CD4-positive, alpha-beta T cell treated with Interleukin-17A for 1 hour (primary cell): ENCODE measurements around the gene ING5.
"Not testable (repeated sequence)": the region's sequence is repeated elsewhere in the genome, so short reads cannot be mapped to it uniquely, and the experiment has no call there.

Source experiments
- DNase-seq: peaks from one replicate; pipeline ENCODE4 v3.0.0-alpha.2; 2020

ING5 gene

DNA sequence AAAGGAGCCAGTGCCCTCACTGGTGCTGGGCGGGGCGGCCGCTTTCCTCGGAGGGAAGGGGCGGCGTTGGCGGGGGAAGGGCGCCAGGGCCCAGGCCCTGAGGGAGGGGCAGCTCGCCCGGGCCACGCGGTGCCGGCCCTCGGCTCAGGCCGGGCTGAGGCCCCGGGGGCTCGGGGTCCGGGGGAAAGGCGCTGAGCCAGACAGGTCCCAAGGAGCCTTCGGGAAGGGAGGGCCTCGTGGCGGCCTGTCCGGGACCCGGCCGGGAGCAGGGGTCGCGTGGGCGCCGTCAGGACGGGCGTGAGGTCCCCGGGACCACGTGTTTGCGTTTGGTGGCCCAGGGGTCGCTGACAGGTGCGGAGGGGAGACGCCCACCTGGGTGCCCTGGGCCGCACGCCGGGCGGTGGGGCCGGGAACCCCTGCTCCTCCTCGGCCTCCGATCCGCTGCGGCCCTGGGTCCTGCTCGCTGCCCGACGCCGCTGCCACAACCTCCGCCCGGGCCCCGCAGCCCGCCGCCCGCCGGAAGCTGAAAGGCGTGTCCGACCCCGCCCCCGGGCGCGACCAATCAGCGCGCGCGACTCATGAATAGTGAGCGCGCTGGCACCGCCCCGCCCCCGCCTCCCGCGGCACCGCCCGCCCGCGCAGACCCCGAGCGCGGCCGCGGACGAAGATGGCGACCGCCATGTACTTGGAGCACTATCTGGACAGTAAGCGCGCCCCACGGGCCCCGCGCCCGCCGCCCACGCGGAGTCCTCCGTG, at the start of gene ING5:
Gene ING5 (plus strand): TSS at position 641 of the 756 bp plus-strand sequence. CDS start 27 bp downstream, at position 668.
- DNase-seq: peak; percentile 95

DNA sequence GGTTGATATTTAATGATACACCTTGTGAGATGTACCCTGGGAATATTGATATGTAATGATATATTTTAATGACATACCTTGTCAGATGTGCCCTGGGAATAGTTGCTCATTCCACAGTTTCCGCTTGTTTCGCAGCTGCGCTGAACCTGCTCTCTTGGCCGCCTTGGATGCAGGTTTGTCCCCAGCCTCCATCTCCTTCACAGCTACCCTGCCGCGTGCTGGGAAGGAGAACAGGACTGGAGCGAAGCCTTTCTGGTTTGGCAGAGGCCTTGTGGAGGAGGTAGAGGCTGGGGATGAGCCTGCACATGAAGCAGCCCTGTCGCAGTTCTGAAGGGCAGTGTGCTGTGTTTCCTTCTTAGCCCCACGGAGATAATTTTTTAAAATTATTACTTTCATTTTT, 49.7 kb upstream of the ING5 start:
- DNase-seq: no peak

DNA sequence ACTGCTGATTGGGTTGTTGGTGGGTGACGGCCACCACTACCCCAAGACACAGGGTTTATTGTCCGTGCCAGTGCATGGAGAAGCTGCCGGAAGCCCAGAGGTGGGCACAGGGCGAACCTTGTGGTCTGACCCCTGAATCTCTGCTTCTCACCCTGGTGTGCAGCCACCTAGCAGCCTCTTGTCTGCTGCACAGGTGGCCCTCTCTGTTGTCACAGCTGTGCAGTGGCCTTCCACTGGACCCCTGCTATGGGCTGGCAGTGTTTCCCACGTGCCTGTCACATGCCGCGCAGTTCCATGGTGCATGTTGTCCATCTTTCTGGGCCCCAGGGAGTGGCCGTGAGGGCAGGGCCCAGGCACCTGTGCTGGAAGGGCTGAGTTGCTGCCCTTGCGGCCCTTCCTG, 49.1 kb upstream of the ING5 start:
- no peak for DNase-seq

DNA sequence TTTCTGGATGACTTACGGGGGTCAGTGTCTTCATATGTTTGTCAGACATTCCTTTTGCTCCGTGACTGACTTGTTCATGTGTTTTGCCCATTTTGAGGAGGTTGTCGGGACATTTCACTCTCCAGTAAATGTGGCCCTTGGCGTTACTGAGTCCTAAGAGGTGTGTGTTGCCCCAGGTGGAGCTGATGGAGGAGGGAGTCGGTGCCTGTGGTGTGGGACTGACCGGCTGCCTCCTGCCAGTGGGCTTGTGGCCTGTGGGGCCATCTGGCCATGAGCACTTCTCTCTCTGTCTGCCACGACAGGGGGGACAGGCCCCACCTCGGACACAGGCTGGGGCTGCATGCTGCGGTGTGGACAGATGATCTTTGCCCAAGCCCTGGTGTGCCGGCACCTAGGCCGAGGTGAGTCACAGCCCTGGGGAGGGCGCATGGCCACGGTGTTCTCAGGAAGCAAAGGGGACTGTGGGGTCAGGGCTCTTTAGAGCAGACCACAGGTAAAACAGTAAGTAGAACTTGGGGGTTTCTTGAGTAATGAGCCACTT, 48.6 kb upstream of the ING5 start:
- no peak for DNase-seq

DNA sequence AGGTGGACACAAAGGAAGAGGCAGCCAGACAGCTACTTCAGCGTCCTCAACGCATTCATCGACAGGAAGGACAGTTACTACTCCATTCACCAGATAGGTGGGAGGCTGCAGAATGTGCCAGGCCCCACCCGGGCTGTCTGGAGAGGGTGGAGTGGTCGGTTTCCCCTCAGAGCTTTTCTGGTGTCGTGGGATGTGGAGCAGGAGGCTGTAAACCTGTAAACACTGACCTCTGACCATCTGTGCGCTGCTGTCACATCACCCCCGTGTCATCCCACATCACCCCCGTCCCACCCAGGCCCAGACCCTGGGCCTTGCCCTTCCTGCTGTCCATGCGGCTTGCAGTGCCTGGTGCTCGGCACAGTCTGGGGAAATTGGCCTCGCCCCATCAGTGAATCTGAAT, 47.3 kb upstream of the ING5 start:
- no peak for DNase-seq

DNA sequence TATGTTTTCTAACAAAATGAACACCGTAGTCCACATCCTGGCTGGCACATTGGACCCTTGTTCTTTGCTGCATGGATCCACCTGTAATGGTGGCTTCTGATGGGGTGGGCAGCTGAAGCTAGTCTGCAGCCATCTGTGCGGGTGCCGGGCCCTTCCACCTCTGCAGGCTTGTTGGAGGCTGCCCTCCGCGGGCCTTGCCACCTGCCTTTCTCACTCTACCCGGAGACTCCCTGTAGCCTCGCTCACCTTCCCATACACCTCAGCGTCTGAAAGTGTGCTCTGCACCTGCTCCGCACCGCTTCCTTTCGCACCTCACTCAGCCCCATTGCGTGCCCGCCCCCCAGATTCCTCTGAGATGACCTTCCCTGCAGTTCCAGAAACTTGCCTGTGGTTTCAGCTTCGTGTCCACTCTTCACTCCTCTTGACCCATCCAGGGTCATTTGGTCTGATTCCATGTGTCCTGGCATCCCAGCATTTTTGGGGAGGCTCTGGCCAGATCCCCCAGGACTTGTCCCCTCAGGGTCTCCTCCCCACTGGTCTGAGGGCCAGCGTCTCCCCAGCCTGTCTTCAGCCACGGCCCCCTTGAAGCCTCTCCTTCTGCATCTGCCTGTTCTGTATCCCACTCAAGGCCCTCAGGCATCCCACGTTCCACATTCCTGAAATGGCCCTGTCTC, 46.2 kb upstream of the ING5 start:
- no peak for DNase-seq

DNA sequence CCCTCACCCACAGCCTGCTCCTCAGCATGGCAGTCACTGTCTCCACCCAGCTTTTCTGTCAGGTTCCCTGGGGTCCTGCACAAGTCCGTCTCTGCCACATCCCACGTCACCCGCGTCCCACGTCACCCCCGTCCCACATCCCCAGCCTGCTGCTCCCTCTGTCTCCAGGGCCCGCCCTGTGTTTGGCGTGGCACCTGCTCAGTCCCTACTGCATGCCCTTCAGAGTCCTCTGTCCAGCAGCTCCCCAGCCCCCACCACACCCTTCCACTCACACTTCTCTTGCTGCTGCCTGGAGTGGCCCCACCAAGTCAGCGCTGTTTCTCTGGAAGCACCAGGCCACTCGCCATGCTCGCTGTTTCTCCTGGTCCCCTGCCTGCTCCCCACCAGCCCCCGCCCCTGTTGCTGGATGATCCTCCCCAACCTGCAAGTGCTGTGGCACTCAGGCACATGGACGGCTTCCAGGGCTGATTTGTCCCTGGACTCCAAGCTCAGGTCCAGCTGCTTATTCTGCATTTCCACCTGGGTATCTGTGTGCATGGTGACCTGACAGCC, 45.6 kb upstream of the ING5 start:
- no peak for DNase-seq

DNA sequence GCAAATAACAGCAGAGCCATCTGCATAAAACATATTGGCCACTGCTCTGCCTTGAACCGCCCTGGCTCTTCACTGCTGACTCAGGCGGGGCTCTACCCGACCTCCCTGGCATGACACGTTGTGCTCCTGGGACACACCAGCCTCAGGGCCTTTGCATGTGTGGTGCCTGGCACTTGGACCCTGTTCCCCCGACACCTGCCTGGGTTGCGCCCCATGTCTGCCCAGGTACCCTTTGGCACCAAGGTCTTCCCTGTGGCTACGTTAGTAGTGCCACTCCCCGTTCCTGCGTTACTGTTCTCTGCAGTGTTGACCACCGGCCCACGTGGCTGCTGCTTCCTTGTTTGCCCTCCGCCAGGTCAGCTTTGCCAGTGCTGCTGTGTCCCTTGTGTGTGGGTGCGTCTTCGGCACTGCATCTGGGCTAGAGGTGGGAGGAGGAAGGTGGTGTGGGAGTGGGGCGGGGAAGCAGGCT, 44.0 kb upstream of the ING5 start:
- no peak for DNase-seq

DNA sequence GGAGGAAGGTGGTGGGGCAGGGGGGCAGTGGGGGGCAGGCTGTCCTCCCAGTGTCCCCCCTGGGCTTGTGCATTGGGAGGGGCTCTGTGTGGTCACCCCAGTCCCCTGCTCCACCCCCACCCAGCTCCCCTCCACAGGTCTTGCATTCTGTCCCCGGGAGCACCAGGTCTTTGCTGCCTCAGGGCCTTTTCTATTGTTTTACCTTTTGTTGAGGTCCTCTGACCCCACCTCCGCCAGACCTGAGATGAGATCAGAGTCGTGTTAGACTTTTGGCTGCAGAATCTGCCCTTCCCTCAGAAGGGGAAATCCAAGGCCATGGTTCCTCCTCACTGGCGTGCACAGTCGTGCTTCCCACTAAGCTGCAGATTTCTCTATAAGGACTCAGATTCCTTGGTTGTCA, 43.5 kb upstream of the ING5 start:
- no peak for DNase-seq

DNA sequence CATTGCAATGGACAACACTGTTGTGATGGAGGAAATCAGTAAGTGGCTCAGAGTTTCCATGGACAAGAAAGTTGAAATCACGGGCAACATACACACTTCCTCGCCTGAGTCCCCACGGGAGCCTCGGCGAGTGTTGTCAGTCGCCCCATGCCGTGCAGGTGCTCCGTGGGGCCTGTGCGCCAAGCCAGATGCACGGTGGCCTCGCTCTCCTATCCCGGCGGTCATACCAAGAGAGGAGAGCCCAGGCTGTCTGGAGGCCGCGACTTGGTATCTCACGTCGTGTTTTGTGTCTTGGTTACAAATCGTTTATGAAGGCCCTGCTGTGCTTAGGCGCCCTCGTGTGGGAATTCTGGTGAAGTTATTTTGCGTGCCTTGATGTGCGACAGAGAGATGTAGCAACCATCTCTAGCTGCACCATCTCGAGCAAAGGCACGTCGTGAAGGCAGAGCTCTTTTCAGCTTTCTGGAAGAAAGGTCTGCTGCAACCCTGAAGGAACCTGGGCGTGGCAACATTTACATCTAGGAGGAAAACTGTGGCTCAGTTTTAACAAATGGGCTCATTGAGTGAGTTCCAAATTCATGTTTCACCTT, 42.6 kb upstream of the ING5 start:
- DNase-seq: peak; percentile 45

DNA sequence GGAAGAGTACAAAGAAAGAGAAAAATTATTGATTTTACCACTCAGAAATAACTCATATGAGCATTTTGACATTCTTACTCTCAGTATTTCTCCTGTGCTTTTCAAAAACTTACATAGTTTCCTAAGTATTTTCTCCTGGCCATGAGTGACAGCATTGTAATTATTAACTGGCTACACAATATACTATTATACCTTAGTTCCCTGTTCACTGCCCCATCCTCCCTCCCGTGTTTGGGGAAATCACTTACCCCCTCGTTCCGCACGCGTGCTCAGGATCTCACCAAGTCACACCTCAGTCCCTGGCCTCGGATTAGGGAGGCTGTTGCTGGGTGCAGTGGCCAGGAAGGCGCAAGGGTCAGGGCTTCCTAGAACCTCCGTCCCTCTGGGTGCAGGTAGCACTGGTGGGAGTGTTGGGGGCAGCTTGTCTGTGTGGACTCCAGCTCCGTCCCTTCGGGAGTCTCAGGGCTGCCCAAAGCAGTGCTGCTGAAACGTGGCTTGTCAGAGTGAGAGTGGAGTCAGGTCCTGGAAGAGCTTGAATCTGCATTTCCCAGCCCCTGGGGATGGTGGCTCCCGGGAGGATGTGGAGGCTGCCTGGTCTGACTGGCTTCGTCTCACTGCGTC, 41.1 kb upstream of the ING5 start:
- no peak for DNase-seq

DNA sequence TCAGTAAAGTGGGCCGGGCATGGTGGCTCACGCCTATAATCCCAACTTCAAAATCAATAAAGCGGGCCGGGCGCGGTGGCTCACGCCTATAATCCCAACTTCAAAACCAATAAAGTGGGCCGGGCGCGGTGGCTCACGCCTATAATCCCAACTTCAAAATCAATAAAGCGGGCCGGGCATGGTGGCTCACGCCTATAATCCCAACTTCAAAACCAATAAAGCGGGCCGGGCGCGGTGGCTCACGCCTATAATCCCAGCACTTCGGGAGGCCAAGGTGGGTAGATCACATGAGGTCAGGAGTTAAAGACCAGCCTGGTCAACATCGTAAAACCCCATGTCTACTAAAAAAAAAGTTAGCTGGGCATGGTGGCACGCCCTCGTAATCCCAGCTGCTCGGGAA, 39.1 kb upstream of the ING5 start:
- DNase-seq: not testable (repeated sequence)

DNA sequence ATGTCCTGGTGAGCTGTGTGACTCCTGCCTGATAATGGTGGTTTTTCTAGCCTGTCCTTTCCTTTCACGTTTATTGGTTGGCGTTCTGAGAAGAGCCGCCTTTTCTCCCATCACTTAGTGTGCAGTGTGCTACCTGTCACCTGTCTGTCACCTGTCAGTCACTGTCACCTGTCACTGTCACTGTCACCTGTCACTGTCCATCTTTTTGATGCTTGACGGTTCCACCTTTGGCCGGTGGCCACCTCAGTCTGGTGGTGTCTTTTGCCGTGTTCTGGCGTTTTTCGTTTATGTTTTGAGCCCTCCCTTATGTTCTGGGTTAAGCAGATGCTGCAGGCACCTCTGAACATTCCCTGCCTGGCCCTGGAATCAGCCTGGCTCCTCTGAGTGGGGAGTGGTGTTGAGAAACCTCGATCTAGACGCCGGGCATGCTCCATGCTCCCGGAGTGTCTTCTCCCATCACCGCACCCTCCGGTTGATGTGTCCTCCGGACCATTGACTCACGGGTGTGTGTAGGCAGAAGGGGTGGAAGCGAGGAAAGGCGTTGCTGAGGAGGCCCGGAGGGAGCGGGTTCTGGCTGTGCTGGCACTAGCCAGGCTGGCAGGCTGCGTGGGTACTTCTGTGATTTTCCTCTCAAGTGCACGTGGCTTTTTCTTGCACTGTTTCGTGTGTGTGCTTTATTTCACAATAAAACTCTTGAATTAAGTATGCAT, 36.0 kb upstream of the ING5 start:
- DNase-seq: no peak

DNA sequence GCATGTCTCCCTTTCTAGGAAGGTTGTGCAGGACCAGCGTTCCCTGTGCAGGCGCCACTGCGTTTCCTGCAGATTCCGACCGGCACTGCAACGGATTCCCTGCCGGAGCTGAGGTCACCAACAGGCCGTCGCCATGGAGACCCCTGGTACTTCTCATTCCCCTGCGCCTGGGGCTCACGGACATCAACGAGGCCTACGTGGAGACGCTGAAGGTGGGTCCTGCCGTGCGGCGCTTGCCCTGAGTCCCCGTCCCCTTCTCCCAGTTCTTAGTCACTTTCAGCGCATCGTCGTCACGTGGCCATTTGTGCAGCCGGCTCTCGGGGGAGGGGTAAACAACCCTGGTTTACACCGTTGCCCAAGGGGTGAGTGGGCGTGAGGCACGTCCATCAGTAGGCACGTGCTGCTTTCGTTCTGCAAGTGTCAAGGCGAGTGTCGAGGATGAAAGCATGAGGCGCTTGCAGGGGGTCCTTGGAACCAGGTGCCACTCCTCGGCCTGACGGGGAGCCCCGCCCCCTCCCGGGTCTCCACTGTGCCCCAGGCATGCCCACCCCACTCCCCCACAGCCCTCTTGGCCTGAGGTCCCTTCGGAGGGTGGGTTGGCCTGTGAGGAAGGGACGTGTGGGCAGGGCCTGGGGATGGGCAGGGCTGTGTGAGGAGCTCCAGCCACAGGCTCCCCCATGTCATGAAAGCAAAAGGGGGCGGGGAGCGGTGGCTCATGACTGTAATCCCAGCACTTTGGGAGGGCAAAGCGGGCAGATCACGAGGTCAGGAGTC, 35.0 kb upstream of the ING5 start:
- no peak for DNase-seq

DNA sequence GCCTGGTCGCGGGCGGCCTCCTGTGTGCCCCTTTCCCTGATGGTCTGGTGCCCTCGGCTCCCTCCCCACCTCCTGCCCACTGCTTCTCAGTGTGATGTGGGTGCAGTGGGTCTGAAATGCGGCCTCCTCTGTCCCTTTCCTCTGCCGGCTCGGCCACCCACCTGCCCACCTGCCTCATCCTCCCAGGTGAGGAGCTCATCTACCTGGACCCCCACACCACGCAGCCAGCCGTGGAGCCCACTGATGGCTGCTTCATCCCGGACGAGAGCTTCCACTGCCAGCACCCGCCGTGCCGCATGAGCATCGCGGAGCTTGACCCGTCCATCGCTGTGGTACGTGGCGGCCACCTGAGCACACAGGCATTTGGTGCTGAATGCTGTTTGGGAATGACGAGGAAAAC, 33.5 kb upstream of the ING5 start:
- DNase-seq: no peak

DNA sequence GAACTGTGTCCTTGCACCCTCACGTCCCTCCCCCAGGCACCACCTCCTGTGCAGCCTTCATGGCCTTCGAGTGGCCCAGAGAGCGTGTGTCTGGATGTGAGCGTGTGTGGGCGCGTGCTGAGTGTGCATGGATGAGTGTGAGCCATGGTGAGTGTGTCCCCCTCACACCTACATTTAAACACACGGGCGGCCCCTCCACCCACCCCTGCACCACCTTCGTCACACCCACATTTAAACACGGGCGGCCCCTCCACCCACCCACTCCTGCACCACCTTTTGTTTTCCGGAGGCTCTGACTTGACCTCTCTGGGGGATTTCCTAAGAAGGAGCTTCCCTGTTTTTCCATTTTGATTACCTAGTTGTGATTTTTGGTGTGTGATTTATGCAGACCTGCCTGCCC, 33.0 kb upstream of the ING5 start:
- no peak for DNase-seq

DNA sequence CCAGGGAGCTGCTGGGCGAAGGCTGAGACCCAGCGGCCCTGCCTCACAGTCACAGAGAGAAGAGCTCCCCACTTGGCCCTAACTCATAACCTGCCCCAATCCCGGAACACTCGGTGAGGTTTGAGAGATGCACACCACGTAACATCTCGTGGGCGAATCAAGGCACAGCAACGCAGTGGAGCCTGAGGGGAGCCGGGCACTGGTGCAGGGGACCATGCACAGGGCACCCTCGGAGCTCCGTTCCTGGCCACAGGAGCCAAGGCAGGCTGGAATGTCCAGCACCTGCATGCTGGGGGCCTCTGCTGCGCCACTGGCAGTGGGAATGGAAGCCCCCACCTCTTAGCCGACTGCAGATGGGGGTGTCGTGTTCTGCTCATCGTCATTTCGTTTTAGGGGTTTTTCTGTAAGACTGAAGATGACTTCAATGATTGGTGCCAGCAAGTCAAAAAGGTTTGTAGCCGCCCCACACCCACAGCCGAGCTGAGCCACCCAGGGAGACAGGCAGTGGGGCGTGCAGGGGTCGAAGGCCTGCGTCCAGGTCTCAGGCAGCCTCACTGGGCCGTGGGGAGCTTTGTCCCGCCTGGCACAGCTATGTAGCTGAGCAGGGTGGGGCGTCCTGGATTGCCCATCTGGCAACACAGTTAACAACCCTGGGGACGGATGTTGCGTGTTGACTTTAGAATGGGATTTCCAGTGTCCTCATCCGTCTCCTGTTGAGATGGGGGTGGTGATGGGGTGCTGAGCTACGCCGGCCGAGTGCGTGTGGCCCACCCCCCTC, 31.3 kb upstream of the ING5 start:
- no peak for DNase-seq

DNA sequence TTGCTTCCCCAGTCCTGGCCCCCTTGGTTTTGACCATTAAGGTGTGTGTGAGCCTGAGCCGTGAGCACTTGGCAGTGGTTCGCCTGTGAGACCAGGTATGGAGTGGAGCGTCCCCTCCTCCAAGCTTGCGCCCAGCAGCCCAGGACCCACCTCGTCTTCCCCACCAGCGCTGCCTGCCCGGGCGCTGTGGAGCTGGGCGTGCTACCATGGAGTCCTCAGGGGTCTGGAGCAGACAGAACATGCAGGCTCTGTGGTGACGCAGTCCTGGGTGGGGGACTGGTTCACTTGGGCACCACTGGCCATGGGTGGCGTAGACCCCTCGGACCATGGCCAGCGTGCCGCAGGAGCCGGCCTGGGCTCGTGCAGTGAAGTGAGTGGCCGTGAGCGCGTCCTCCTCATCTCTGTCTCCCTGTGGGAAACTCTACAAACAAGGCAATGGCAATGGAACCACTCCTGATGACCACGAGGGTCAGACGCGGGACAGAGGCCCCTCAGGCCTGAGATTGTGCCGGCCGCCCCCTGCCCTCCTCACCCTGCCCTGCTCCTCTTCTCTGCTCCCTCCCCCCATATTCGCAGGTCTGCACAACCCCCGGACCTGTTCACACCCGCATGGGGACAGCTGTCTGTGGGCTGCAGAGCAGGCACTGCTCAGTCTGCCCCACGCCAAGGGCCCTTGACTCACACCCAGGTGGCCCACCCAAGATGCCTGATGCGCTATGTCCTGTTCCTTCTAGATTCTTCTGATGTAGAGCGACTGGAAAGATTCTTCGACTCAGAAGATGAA, 30.2 kb upstream of the ING5 start:
- DNase-seq: no peak

DNA sequence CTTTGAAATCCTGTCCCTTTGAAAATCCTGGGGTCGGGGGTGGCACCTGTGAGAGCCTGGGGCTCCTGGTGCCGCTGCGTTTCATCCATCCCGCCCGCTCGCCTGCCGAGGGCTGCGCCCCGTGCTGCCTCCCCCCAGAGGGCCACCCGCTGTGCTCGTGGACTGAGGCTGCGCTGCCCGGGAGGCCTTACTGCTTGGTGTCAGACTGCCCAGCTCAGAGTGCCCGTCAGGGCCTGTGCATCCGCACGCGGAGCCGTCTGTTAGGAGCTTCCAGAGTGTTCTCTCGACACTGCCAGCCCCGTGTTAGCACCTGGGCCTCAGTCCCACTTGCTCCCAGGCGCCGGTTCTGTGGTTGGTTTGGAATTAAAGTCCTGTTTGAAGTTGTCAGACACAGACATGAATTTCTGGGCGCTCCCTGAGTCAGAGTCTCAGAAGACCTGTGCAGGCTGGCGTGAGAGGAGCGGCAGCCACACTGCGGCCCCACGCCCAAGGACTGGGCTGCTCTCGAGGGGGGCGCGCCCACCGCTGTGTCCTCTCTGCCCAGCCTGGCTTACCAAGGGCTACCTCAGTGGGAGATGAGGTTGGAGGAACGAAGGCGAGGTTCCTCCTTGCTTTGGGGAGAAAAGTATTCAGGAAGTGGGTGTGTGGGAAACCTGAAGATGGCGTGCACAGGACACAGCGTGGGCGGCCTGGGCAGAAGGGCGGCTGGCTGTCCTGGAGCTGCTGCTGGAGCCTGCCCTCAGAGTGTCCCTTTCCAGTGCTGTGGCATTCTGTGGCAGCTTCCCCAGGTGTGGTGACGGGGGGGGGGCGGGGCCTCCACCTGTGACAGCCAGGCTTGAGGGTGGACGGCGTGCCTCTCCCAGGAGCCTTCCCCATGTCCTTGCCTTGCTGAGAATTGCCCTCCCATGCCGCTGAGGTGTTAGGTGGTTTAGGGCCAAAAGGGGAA, 29.3 kb upstream of the ING5 start:
- no peak for DNase-seq
